ENCODE measurements around the gene PABPC1L2A. TPM values are rescaled to one million over a fixed set of nuclear protein-coding genes. Genes with fewer than 3 reads are reported as not detected.

The PABPC1L2A gene
- total RNA-seq, 1 donor from 2014 or later: not detected

Other genes starting within 250 kb of the PABPC1L2A start
- not detected in 2 replicates for gene FAM236C, start 166.9 kb downstream of the PABPC1L2A start, total RNA-seq
- not detected in 2 replicates for gene FAM236A, start 141.3 kb downstream of the PABPC1L2A start, total RNA-seq
- gene DMRTC1, start 135.7 kb downstream of the PABPC1L2A start, total RNA-seq: not detected in 2 replicates
- not detected in 2 replicates for gene PABPC1L2B, start 76.6 kb downstream of the PABPC1L2A start, total RNA-seq
- gene NAP1L2, start 135.3 kb upstream of the PABPC1L2A start, total RNA-seq: 1.9 and 2.1 TPM in 2 replicates

All from activated CD4-positive, alpha-beta T cell treated with anti-CD3 and anti-CD28 coated beads, Interleukin-2, amount 10 ng/mL, durations not matched to agents 24 days and 14 days (primary cell).